Activated T-cell treated with anti-CD3 and anti-CD28 coated beads for 48 hours (primary cell): ENCODE measurements around the gene ITGAX.

Source experiments
- DNase-seq: peaks from one replicate; pipeline ENCODE4 v3.0.0-alpha.2; 2020; ENCODE audit warnings: low read depth

The ITGAX gene

DNA sequence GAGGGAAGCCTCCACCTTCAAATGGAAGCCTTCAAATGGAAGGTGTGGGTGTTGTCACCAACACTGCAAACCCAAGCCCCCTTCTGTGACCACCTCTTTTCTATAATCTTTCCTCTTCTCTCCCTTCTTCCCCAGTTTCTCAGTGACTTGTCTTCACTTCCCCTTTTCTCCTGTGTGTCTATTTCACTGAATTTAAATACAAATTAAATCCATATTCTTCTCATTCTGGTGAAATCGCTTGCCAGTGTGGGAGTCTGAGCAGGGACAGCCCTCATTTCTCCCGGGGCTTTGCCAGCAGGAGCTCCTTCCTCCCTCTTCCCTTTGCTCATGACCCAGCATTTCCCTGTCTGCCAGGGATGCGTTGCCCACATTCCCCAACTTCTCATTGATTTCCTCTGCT, 6.4 kb upstream of the ITGAX start:
- no peak for DNase-seq

- no peak for DNase-seq
These were observed 4.5 kb upstream of the ITGAX start for GRCh38 chr16:31350275-31351005.

DNA sequence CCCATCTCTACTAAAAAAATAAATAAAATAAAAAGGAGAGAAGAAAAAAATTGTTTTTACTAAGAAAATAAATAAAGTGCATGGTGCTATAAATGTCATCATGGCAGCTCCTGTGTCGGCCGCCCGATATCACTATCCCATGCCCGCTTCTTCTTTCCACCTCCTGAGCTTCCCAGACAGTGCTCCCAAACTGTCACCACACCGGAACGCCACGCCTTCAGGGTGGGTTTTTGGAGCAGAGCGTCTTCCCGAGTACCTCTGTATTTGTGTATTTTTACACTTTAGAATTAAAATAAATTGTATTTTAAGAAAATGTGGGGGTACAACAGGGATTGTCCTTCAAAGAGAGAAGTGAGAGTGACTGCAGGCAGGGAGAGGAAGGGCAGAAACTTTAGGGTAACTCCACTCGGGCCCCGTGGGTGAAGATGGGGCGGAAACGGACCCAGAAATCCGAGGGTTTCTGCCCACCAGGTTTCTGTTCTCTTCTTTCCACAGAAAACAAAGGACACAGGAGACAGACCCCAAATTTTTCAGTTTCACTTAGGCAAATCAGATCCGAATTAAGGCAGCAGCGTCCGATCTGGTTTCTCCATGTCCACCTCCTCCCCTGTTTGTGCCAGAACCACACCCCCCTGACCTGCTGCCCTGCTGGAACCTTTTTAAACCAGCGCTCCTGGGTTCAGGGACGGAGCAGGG, 3.6 kb upstream of the ITGAX start:
- no peak for DNase-seq

DNA sequence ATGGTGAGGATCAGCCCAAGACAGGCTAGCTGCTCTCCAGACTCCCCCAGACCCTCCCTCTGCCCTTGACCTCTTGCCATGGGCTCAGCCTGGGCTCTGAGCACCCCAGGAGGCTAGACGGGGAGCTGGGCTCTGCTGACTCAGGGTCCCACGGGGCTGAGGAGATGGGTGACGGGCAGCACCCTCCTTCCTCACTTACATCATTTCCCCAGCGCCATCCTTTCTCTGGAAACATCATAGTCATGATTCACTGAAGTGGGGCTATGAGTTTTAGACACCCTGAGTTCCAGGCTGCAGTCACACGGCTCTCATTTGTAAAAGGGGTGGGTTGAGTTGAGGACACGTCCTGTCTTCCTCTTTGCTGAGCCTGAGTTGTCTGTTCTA, 3.0 kb upstream of the ITGAX start:
- peak; percentile 46 for DNase-seq

DNA sequence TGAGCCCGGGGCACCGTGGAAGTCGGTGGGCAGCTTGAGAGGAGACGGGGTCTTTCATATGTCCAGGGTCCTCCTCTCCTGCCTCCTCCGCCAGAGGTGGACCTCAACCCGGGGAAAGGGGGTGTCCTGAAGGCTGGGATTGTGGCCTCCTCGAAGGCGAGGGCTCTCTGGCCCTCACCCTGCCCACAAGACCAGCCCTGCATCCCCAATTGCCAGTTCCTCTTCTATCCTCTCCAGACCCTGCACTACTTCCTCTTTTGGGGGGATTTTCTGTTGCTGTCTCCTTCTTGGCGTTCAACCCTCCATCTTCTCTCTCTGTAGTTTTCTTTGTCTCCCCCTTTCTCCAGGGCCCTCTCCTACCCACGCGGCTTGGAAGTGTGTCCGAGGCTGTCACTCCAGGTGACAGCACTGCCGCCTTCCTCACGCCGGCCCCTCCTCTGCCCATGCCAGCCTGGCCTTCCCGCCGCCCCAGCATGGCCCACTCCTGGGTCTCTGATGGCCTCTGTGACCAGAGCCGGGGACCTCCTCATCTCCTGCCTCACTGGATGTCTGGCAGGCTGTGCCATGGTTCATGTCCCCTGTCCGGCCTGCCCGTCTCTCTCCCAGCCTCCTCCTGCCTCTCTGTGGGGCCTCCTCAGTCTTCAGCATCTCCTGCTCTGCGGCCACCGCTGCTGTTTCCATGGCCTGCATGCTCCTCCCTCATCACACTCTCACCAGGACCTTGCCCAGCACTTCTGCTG, 2.4 kb upstream of the ITGAX start:
- DNase-seq = no peak

GRCh38 chr16:31355431-31356100, 590 bp downstream of the ITGAX start:
- DNase-seq = no peak

DNA sequence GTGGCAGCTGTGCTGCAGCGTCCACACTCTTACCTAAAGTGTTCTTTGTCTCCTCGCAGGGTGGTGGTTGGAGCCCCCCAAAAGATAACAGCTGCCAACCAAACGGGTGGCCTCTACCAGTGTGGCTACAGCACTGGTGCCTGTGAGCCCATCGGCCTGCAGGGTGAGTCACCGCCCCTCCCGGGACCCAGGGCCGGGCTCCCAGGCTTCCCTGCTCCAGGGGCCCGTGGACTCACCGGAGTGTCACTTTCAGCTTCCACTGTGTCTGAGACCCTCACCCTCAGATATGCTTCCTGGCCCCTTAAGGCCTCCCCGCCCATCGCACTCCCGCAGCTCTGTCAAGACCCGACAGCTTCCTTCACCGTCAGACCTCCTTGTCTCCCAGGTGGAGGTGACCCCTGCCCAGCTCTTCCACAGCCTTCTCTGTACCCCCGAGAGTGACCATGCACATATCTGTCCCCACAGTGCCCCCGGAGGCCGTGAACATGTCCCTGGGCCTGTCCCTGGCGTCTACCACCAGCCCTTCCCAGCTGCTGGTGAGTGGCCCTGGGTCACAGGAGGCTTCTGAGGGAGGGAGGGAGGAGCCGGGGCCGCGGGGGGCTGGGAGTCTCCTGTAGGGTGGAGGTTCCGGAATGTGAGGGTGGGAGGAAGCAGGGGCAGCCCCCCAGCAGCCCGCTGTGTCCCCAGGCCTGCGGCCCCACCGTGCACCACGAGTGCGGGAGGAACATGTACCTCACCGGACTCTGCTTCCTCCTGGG, 1.8 kb downstream of the ITGAX start:
- no peak for DNase-seq

DNA sequence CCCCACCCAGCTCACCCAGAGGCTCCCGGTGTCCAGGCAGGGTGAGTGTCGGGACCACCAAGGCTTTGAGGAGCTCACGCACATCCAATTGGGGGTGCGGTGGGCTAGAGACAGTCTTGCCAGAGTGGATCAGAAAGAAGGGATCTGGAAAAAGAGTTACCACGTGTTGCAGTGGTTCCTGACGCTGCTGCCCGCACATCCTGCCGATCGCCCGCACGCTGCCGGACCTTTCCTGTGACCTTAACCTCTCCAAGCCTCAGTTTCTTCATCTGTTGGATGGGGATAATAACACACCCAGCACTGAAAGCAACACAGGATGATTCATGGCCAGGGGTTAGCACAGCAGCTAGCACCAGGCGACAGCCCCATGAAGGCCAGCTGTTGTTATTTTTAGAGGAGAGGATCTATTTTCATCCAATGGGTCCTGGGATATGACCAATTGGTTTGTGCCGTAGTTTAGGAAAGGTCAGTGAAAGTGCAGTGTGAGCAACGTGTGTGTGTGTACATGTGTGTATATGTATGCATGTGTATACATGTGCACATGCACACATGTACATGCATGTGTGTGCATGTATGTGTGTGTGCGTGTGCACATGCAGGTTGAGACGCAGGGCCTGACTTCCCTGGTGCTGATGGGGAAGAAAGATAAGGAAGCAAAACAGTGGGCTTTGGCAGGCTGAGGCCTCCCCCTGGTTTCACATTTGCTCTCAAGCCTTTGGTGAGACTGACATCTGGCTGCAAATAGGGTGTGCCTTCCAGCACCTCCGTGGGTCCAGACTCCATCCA, 2.5 kb downstream of the ITGAX start:
- no peak for DNase-seq

DNA sequence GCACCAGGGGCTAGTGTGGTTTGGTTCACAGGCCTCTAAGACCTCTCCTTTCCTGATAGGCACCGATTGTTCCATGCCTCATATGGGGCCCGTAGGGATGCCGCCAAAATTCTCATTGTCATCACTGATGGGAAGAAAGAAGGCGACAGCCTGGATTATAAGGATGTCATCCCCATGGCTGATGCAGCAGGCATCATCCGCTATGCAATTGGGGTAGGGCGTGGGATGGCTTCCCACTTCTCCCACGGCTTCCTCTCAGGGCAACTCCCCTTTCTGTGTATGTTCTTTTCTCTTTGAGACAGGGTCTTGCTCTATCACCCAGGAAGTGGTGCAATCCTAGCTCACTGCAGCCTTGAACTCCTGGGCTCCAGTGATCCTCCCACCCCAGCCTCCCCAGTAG, 5.3 kb downstream of the ITGAX start:
- no peak for DNase-seq

DNA sequence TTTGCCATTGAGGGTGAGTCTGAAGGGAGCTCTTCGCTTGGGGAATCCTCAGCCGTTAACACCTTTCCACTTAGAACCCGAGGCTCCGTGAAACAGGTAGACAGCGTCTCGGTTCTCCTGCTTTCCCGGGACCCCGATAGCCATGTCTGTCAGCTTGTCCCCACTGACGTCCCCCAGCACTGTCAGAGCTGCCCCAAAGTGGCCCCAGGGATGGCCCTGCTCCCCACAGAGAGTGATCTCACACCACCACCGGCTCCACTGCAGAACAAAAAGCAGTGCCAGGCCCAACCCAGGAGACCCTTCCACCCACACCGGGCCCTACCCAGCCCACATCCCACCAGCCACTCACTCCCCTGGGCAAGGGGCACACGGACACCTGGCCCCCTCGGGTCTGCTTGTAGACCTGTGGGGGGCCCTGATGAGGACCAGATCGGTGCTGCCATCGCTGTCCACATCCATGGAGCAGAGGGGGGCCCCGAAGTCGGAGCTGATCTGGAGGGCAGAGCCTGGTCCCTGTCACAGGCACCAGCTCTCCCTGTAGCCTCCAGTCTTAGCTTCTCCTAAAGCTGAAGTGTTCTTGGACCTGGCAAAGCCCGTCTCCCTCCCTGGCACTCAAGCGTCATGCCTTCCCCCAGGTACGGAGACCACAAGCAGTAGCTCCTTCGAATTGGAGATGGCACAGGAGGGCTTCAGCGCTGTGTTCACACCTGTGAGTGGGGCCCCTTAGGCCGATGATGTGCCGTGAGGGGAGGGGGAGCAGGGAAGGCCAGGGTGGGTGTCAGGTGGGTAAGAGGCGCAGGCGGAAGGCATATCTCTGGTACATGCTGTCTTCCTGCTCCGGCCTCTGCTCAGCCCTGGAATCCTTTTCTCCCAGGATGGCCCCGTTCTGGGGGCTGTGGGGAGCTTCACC, 6.5 kb downstream of the ITGAX start:
- no peak for DNase-seq

- DNase-seq = no peak
These were observed 7.8 kb downstream of the ITGAX start for GRCh38 chr16:31362476-31363405.

DNA sequence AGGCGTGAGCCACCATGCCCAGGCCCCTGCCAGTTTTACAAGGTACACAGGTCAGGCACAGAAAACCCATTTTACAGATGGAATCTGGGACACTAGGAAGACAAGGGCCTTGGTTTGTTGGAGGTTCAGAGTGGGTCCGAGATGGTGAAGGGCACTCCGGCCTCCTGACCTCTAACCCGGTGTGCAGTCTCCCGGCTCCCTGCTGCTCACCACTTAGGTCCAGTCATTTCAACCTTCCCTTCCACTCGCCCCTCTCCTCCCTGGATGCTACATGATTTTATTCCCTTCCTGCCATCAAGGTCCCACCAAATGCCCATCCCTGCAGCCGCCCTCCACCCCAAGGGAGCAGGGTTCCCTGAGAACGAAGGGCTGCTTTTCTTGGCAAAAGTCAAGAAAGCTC, 8.7 kb downstream of the ITGAX start:
- DNase-seq = no peak

GRCh38 chr16:31364421-31364820, 9.4 kb downstream of the ITGAX start:
- no peak for DNase-seq

DNA sequence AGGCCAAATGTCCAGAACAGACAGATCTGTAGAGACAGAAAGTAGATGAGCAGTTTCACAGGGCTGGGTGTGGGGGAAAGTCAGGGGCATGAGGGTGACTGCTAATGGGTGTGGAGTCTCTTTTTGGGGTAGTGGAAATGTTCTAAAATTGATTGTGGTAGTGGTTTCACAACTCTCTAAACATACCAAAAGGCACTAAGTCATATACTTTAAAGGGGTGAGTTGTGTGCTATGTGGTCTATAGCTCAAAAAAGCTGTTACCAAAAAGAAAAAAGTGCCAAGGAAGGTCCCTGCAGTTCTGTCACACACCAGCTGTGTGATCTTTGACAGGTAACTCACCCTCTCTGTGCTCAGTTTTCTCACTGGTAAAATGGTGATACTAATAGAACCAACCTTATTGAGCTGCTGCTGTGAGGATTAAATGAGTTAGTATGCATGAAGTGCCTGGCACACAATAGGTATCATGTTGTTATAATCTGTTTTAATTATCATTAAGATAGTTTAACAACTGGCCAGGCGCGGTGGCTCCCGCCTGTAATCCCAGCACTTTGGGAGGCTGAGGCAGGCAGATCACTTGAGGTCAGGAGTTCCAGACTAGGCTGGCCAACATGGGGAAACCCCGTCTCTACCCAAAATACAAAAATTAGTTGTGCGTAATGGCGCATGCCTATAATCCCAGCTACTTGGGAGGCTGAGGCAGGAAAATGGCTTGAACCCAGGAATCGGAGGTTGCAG, 10.3 kb downstream of the ITGAX start:
- DNase-seq = no peak

DNA sequence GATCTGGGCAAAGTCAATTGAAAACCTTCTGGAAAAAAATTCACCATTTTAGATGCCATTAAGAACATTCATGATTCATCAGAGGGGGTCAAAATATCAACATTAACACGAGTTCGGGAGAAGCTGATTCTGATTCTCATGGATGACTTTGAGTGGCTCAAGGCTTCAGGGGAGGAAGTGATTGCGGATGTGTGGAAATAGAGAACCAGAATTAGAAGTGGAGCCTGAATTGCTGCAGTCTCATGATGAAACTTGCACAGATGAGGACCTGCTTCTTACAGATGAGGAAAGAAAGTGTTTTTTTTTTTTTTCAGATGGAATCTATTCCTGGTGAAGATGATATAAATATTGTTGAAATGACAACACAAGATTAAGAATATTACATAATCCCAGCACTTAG, 12.9 kb downstream of the ITGAX start:
- no peak for DNase-seq

- no peak for DNase-seq
These were observed 16.0 kb downstream of the ITGAX start for GRCh38 chr16:31371008-31371407.

- no peak for DNase-seq
These were observed 16.9 kb downstream of the ITGAX start for GRCh38 chr16:31371619-31372484.
